NB4 (cell line): Measurements from ENCODE around the gene NKAP.

Experiments
- CTCF ChIP-seq: IDR thresholded peaks from one replicate; pipeline ENCODE4 v1.5.1; 2012; ENCODE audit warnings: low read depth, low read length
- MYC ChIP-seq: IDR thresholded peaks from 2 replicates; pipeline ENCODE4 v1.6.1; 2011; ENCODE audit warnings: low read depth, low read length

- no peak for TF ChIP-seq CTCF
- TF ChIP-seq MYC, result peak; percentile 75
Measured at GRCh38 chrX:119871599-119872395, 71.8 kb downstream of the NKAP start, which contains the start of the genes NDUFA1 and RNF113A.
